Nephron (organoid): ENCODE results near the gene KRT6C.

Experiments
- H3K27ac Mint-ChIP-seq, 3 experiments: 2 replicates each; pipeline ENCODE4 v1.8.0; 2020; ENCODE audit warnings: mixed read lengths in 3 of 3, mild to moderate bottlenecking in 2 of 3, moderate library complexity in 1 of 3
- H3K27me3 Mint-ChIP-seq: 2 replicates; pipeline ENCODE4 v1.8.0; 2021; ENCODE audit warnings: low read depth, mild to moderate bottlenecking, moderate library complexity, mixed read lengths
- H3K36me3 Mint-ChIP-seq: 2 replicates; pipeline ENCODE4 v1.8.0; 2020; ENCODE audit warnings: low read depth, mixed read lengths
- H3K4me1 Mint-ChIP-seq: 2 replicates; pipeline ENCODE4 v1.8.0; 2020; ENCODE audit warnings: mixed read lengths
- H3K4me3 Mint-ChIP-seq, 3 experiments: 2 replicates each; pipeline ENCODE4 v1.8.0; 2020; ENCODE audit warnings: mild to moderate bottlenecking in 3 of 3, mixed read lengths in 3 of 3, moderate library complexity in 2 of 3
- H3K9me3 Mint-ChIP-seq: 2 replicates; pipeline ENCODE4 v1.8.0; 2020; ENCODE audit warnings: mixed read lengths
- TF ChIP-seq, protein P1 (sequence below), 3 experiments: fragments of 200-600 bp; sonication (generic); IDR thresholded peaks; one replicate each; pipeline ENCODE4 v1.5.0; 2021; ENCODE audit warnings: antibody characterized with exemption in 3 of 3; ENCODE audit not compliant: unreplicated experiment in 3 of 3

Gene KRT6C

DNA sequence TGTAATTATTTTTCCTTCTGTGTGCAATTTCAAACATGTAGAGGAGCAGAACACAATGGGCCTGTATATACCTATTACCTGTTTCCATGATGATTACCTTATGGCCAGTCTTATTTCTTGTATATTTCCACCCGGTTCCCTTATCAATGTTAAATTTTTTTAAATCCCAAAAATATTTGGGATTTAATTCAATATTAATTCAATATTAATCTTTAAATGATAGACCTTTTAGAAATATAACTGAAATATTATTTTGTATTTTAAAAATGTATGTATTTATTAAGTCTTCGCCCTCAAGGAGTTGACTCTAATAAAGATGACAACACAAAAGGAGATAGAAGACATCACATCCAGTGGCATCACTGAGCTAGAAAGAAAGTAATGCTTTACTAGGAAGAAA, 607 bp upstream of the KRT6C start:
- peaks cover 14% of the 10 kb centered on the region for H3K27me3 Mint-ChIP-seq
- TF ChIP-seq, protein P1, sequence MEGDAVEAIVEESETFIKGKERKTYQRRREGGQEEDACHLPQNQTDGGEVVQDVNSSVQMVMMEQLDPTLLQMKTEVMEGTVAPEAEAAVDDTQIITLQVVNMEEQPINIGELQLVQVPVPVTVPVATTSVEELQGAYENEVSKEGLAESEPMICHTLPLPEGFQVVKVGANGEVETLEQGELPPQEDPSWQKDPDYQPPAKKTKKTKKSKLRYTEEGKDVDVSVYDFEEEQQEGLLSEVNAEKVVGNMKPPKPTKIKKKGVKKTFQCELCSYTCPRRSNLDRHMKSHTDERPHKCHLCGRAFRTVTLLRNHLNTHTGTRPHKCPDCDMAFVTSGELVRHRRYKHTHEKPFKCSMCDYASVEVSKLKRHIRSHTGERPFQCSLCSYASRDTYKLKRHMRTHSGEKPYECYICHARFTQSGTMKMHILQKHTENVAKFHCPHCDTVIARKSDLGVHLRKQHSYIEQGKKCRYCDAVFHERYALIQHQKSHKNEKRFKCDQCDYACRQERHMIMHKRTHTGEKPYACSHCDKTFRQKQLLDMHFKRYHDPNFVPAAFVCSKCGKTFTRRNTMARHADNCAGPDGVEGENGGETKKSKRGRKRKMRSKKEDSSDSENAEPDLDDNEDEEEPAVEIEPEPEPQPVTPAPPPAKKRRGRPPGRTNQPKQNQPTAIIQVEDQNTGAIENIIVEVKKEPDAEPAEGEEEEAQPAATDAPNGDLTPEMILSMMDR (IDR thresholded peaks at IDR 0.05; ENCODE audit: unreplicated experiment in 3 of 3), result no peak
- no peaks in the 10 kb centered on the region for H3K9me3 Mint-ChIP-seq
- H3K36me3 Mint-ChIP-seq, result no peaks in the 10 kb centered on the region
- no peaks in the 10 kb centered on the region for H3K4me1 Mint-ChIP-seq
- H3K4me3 Mint-ChIP-seq, result no peak overlapping the region
- no peak overlapping the region for H3K27ac Mint-ChIP-seq

- no peak overlapping the region for H3K4me3 Mint-ChIP-seq
- no peak overlapping the region for H3K27ac Mint-ChIP-seq
- H3K27me3 Mint-ChIP-seq, result peaks cover 14% of the 10 kb centered on the region
- H3K36me3 Mint-ChIP-seq, result no peaks in the 10 kb centered on the region
- no peaks in the 10 kb centered on the region for H3K9me3 Mint-ChIP-seq
- H3K4me1 Mint-ChIP-seq, result no peaks in the 10 kb centered on the region
- TF ChIP-seq, protein P1 (IDR thresholded peaks at IDR 0.05; ENCODE audit: unreplicated experiment in 3 of 3), result no peak
These were observed 3.8 kb downstream of the KRT6C start for GRCh38 chr12:52469853-52470252.

- TF ChIP-seq, protein P1 (IDR thresholded peaks at IDR 0.05; ENCODE audit: unreplicated experiment in 3 of 3), result no peak
- Mint-ChIP-seq H3K36me3 (no peaks in the 10 kb centered on the region), H3K9me3 (no peaks in the 10 kb centered on the region), H3K4me3 (no peak overlapping the region), H3K4me1 (no peaks in the 10 kb centered on the region), H3K27me3 (no peaks in the 10 kb centered on the region), H3K27ac (no peak overlapping the region)
These were observed 8.7 kb downstream of the KRT6C start for GRCh38 chr12:52464897-52465296.

DNA sequence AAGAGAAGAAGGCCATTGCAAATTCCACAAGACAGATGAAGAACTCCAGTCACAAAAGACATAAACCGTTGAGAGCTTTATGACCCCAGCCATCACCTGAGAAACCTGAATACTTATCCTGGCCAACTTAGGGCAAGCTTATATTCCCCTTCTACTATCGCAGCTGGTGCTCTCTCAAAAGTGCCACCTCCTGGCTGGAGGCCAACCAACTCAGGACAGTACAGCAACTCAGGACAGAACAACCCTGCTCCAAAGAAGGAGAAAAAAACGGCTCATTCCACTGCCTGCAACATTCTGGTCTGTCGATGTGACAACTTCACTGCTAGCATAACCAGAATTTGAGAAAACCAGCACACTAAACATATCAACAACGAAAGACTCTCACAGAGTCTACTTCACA, 11.9 kb downstream of the KRT6C start:
- TF ChIP-seq, protein P1 (IDR thresholded peaks at IDR 0.05; ENCODE audit: unreplicated experiment in 3 of 3), result no peak
- H3K4me1 Mint-ChIP-seq, result no peaks in the 10 kb centered on the region
- H3K36me3 Mint-ChIP-seq, result no peaks in the 10 kb centered on the region
- no peaks in the 10 kb centered on the region for H3K9me3 Mint-ChIP-seq
- no peak overlapping the region for H3K27ac Mint-ChIP-seq
- no peak overlapping the region for H3K4me3 Mint-ChIP-seq
- no peaks in the 10 kb centered on the region for H3K27me3 Mint-ChIP-seq

GRCh38 chr12:52458861-52459260, 14.7 kb downstream of the KRT6C start:
- Mint-ChIP-seq H3K27ac (no peak overlapping the region), H3K4me1 (no peaks in the 10 kb centered on the region), H3K36me3 (no peaks in the 10 kb centered on the region), H3K9me3 (no peaks in the 10 kb centered on the region), H3K27me3 (peaks cover under 1% of the 10 kb centered on the region), H3K4me3 (no peak overlapping the region)
- TF ChIP-seq, protein P1 (IDR thresholded peaks at IDR 0.05; ENCODE audit: unreplicated experiment in 3 of 3), result no peak

GRCh38 chr12:52455821-52456220, 17.8 kb downstream of the KRT6C start:
- no peak overlapping the region for H3K4me3 Mint-ChIP-seq
- no peaks in the 10 kb centered on the region for H3K36me3 Mint-ChIP-seq
- H3K9me3 Mint-ChIP-seq, result no peaks in the 10 kb centered on the region
- H3K27ac Mint-ChIP-seq, result no peak overlapping the region
- no peaks in the 10 kb centered on the region for H3K4me1 Mint-ChIP-seq
- TF ChIP-seq, protein P1 (IDR thresholded peaks at IDR 0.05; ENCODE audit: unreplicated experiment in 3 of 3), result no peak
- peaks cover 5% of the 10 kb centered on the region for H3K27me3 Mint-ChIP-seq
